Activated CD4-positive, alpha-beta memory T cell treated with anti-CD3 and anti-CD28 coated beads, Interleukin-2, amount 10 ng/mL, durations not matched to agents 7 days and 5 days (primary cell): Measurements from ENCODE around the gene KCNK17. TPM values are rescaled to one million over a fixed set of nuclear protein-coding genes. Genes with fewer than 3 reads are reported as not detected.

ENCODE experiments used
- CTCF ChIA-PET: fragments of 350-600 bp; sonication (Branson Sonifier 250); formaldehyde crosslinking; loops from one replicate; lab custom pipeline; 2021; ENCODE audit warnings: antibody characterized with exemption, inconsistent platforms; lab: Charles Lee
- POLR2A ChIA-PET: fragments of 350-600 bp; sonication (Branson Sonifier 250); formaldehyde crosslinking; loops from one replicate; lab custom pipeline; 2021; ENCODE audit warnings: antibody characterized with exemption; lab: Charles Lee
- DNase-seq: peaks from one replicate; pipeline ENCODE4 v3.0.0-alpha.2; 2020
- H3K27ac Mint-ChIP-seq: one replicate; pipeline ENCODE4 v1.8.0; 2021; ENCODE audit warnings: mild to moderate bottlenecking, mixed read lengths
- H3K27me3 Mint-ChIP-seq: one replicate; pipeline ENCODE4 v1.8.0; 2021; ENCODE audit warnings: mixed read lengths
- H3K36me3 Mint-ChIP-seq: one replicate; pipeline ENCODE4 v1.8.0; 2021; ENCODE audit warnings: low read depth, mixed read lengths
- H3K4me1 Mint-ChIP-seq: one replicate; pipeline ENCODE4 v1.8.0; 2021; ENCODE audit warnings: mixed read lengths
- H3K4me3 Mint-ChIP-seq: one replicate; pipeline ENCODE4 v1.8.0; 2021; ENCODE audit warnings: mild to moderate bottlenecking, mixed read lengths
- H3K9me3 Mint-ChIP-seq: one replicate; pipeline ENCODE4 v1.8.0; 2021; ENCODE audit warnings: mixed read lengths
- total RNA-seq, 2 experiments: library from RNA; stranded (reverse); gene quantifications; one replicate each; pipeline ENCODE4 v1.2.3, GENCODE V29; 2021

Gene KCNK17, protein sequence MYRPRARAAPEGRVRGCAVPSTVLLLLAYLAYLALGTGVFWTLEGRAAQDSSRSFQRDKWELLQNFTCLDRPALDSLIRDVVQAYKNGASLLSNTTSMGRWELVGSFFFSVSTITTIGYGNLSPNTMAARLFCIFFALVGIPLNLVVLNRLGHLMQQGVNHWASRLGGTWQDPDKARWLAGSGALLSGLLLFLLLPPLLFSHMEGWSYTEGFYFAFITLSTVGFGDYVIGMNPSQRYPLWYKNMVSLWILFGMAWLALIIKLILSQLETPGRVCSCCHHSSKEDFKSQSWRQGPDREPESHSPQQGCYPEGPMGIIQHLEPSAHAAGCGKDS
- not detected for total RNA-seq

DNA sequence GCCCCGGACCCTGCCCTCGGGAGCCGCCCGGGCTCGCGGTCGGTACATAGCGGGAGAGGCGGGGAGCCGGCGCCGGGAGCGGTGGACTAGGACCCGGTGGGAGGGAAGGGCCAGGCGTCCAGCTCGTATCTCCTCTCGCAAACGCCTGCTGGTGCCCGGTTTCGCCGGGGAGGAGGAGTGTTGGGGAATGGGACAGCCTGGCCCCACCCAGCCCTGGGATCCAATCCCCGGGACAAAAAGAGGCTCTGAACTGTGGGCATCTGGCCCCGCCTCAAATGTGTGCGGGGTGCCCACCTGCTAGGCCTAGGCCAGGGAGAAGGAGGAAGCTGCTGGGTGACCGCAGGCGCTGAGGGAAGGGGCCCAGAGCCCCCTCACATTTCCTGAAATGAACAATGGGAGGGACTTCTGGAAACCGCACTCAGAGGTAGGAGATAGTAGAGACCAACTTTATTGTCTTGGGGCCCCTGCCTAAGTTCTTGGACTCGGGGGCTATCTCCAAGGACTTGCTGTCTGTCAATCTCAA is at the start of gene KCNK17:
Gene KCNK17, minus strand, starts transcription at position 147 of the 523 bp plus-strand sequence. Its CDS starts 99 bp downstream, at position 48.
- Mint-ChIP-seq H3K27me3 (peaks cover 65% of the 10 kb centered on the region), H3K27ac (no peak within 1 kb of the TSS), H3K9me3 (no peaks in the 10 kb centered on the region), H3K4me1 (peaks cover 6% of the 10 kb centered on the region), H3K36me3 (no peaks in the 10 kb centered on the region), H3K4me3 (no peak within 1 kb of the TSS)
- POLR2A ChIA-PET, result no interaction called here
- CTCF ChIA-PET, result no interaction called here
- DNase-seq, result no peak

DNA sequence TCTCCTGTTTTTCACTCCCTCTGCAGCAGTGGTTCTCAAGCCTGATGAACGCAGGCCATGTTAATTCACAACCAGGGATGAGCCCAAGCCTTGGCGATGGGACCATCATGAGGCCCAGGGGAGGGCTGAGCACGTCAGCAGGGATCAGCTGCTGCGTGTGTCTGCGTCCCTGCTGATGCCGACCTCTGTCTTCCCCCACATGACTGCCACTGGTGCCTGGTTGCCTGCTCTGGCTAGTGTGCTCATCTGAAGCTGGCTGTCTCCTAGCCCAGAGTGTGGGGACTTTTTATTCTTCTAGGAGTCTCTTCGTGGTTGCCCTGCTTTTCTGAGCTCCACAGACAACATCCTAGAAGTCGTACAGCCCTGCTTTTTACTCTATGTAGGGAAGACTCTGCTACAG is 49.1 kb upstream of the KCNK17 start:
- Mint-ChIP-seq H3K36me3 (no peaks in the 10 kb centered on the region), H3K4me1 (no peaks in the 10 kb centered on the region), H3K9me3 (no peaks in the 10 kb centered on the region), H3K27me3 (no peaks in the 10 kb centered on the region), H3K27ac (no peak overlapping the region), H3K4me3 (no peak overlapping the region)
- ChIA-PET CTCF (interaction anchor here (0.9 to 1.1 kb wide), 2 partner anchors 12 to 503 kb away, joined by 3 read pairs; no protein-coding TSS in a partner anchor), POLR2A (no interaction called here)
- no peak for DNase-seq

DNA sequence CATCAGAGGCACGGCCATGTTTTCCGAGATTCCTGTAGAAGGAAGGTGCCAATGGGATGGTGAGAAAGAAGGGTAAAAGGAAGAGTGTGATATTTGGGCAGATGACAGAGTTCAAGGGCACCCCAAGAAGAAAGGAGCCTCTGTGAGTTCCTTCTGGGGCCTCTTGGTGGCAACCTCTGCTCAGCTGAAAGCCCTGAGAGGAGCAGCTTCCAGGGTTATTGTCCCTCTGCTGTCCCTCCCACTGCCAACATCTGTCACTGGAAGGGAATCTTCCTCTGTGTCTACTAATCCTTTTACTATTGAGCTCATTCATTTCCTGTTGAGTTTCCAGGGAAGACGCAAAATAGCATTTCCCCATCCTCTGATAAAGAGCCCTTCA is 48.3 kb upstream of the KCNK17 start:
- no peaks in the 10 kb centered on the region for H3K4me1 Mint-ChIP-seq
- no peaks in the 10 kb centered on the region for H3K9me3 Mint-ChIP-seq
- H3K36me3 Mint-ChIP-seq, result no peaks in the 10 kb centered on the region
- no peak overlapping the region for H3K27ac Mint-ChIP-seq
- no peak for DNase-seq
- H3K4me3 Mint-ChIP-seq, result no peak overlapping the region
- CTCF ChIA-PET, result interaction anchor here (0.9 to 1.1 kb wide), 2 partner anchors 13 to 503 kb away, joined by 3 read pairs; no protein-coding TSS in a partner anchor
- POLR2A ChIA-PET, result no interaction called here
- no peaks in the 10 kb centered on the region for H3K27me3 Mint-ChIP-seq

DNA sequence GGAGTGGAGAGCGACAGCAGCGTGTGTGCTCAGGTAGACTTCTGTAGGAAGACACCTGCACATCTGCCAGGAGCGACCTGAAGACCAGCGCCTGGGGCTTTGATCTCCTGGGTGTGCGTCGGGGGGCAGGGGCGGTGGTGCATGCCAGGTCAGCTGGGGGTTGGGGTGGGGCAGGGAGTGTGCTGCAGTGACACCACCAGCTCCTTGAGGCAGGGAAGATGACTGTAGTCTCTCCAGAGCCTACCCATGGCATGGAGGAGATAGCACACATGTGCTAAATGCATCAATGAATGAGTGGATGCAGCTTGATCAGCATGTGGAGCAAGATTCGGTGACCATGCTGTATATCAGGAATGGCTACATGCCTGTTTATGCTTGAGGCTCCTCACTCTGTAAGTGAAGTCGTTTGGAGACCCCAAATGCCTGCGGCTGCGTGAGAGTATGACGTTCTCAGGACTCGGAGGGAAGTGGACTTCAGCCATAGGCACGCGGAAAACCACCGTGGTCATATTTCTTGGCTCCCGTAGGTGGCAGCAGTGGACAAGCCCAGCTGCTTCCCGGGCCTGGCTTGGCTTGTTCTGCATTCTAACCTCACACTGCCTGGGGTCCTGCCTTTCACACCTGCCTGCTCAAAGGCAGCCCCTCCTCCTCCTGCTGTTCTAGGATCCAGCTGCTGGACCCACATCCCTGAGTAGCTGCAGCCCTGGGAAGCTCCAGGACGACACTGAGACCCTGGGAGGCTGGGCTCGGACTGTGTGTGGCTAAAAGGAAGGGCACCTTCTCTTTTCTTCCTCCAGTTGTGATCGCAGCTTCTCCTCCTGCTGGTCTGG is 47.7 kb upstream of the KCNK17 start:
- H3K4me1 Mint-ChIP-seq, result no peaks in the 10 kb centered on the region
- H3K9me3 Mint-ChIP-seq, result no peaks in the 10 kb centered on the region
- DNase-seq, result peak; percentile 43
- H3K27ac Mint-ChIP-seq, result no peak overlapping the region
- CTCF ChIA-PET, result interaction anchor here (1.1 kb wide), 1 partner anchor 504 kb away, joined by 3 read pairs; no protein-coding TSS in a partner anchor
- POLR2A ChIA-PET, result no interaction called here
- H3K4me3 Mint-ChIP-seq, result no peak overlapping the region
- H3K27me3 Mint-ChIP-seq, result no peaks in the 10 kb centered on the region
- no peaks in the 10 kb centered on the region for H3K36me3 Mint-ChIP-seq

DNA sequence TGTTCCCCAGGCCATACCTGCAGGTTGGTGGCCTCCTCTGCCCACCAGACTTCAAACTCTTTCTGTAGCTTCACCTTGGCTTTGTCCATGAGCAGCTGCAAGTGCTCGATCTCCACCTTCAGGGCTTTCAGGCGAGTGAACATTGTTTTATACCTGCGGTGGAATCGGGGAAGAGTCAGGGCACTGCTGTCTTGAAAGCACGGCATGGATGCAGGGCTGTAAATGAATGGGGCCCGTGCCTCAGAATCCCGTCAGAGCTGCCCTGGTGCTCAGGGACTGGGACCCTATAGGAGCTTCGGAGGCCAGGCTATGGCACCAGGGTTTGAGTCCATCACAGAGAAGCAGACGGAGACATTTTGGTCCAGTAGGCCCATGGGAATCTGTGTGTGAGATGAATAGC is 46.2 kb upstream of the KCNK17 start:
- Mint-ChIP-seq H3K9me3 (no peaks in the 10 kb centered on the region), H3K4me1 (no peaks in the 10 kb centered on the region), H3K4me3 (no peak overlapping the region), H3K27me3 (no peaks in the 10 kb centered on the region), H3K36me3 (no peaks in the 10 kb centered on the region), H3K27ac (no peak overlapping the region)
- CTCF ChIA-PET, result no interaction called here
- POLR2A ChIA-PET, result no interaction called here
- no peak for DNase-seq

- DNase-seq, result no peak
- H3K4me1 Mint-ChIP-seq, result no peaks in the 10 kb centered on the region
- POLR2A ChIA-PET, result no interaction called here
Measured at GRCh38 chr6:39357998-39358686, 43.9 kb upstream of the KCNK17 start.

GRCh38 chr6:39353698-39354315 is 39.6 kb upstream of the KCNK17 start:
- no peaks in the 10 kb centered on the region for H3K4me1 Mint-ChIP-seq
- no peaks in the 10 kb centered on the region for H3K9me3 Mint-ChIP-seq
- H3K4me3 Mint-ChIP-seq, result no peak overlapping the region
- no peak overlapping the region for H3K27ac Mint-ChIP-seq
- CTCF ChIA-PET, result no interaction called here
- POLR2A ChIA-PET, result no interaction called here
- DNase-seq, result no peak
- H3K36me3 Mint-ChIP-seq, result no peaks in the 10 kb centered on the region
- H3K27me3 Mint-ChIP-seq, result no peaks in the 10 kb centered on the region

More at GRCh38 chr6:39357998-39358686, 43.9 kb upstream of the KCNK17 start:
- H3K27ac Mint-ChIP-seq, result no peak overlapping the region
- H3K9me3 Mint-ChIP-seq, result no peaks in the 10 kb centered on the region
- H3K27me3 Mint-ChIP-seq, result no peaks in the 10 kb centered on the region
- H3K36me3 Mint-ChIP-seq, result no peaks in the 10 kb centered on the region
- CTCF ChIA-PET, result no interaction called here
- no peak overlapping the region for H3K4me3 Mint-ChIP-seq

- POLR2A ChIA-PET, result no interaction called here
- no peak for DNase-seq
- no peak overlapping the region for H3K27ac Mint-ChIP-seq
- no peaks in the 10 kb centered on the region for H3K36me3 Mint-ChIP-seq
- H3K4me3 Mint-ChIP-seq, result no peak overlapping the region
- no peaks in the 10 kb centered on the region for H3K9me3 Mint-ChIP-seq
- no peaks in the 10 kb centered on the region for H3K27me3 Mint-ChIP-seq
- H3K4me1 Mint-ChIP-seq, result no peaks in the 10 kb centered on the region
- CTCF ChIA-PET, result interaction anchor here (0.6 kb wide), 1 partner anchor 42 kb away, joined by 4 read pairs; no protein-coding TSS in a partner anchor
Measured at GRCh38 chr6:39350723-39351505, 36.7 kb upstream of the KCNK17 start.

- Mint-ChIP-seq H3K36me3 (no peaks in the 10 kb centered on the region), H3K4me1 (no peaks in the 10 kb centered on the region), H3K9me3 (no peaks in the 10 kb centered on the region), H3K27me3 (peaks cover 2% of the 10 kb centered on the region), H3K4me3 (no peak overlapping the region), H3K27ac (no peak overlapping the region)
- ChIA-PET POLR2A (no interaction called here), CTCF (no interaction called here)
- DNase-seq, result no peak
Measured at GRCh38 chr6:39348740-39349139, 34.5 kb upstream of the KCNK17 start.

GRCh38 chr6:39347906-39348585 is 33.8 kb upstream of the KCNK17 start:
- Mint-ChIP-seq H3K4me3 (no peak overlapping the region), H3K4me1 (peaks cover 2% of the 10 kb centered on the region), H3K27me3 (peaks cover 2% of the 10 kb centered on the region), H3K27ac (no peak overlapping the region), H3K36me3 (no peaks in the 10 kb centered on the region), H3K9me3 (no peaks in the 10 kb centered on the region)
- ChIA-PET CTCF (interaction anchor here (1.0 to 1.5 kb wide), 2 partner anchors 16 to 264 kb away, joined by 3 read pairs; no protein-coding TSS in a partner anchor), POLR2A (no interaction called here)
- DNase-seq, result peak; percentile 66

DNA sequence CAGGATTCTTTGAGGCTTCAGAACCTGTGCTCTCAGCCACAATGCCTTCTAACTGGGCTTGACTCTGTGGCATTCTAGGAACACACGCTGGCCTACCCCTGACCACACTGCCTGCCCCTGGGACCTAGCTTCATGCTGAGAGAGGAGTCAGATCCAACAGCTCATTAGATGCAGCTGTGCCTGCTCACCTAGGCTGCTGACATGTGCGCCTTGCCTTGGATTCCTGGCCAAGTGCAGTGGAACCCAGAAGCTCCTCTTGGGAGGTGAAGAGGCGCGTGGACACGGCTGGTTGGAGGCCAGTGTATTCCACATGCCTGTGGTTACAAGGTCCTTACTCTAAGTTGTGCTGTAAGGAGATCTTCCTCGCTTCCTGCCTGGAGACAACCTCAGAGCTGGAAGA is 33.0 kb upstream of the KCNK17 start:
- no peak for DNase-seq
- Mint-ChIP-seq H3K4me1 (peaks cover 4% of the 10 kb centered on the region), H3K27ac (no peak overlapping the region), H3K36me3 (no peaks in the 10 kb centered on the region), H3K4me3 (no peak overlapping the region), H3K9me3 (no peaks in the 10 kb centered on the region), H3K27me3 (peaks cover 2% of the 10 kb centered on the region)
- ChIA-PET CTCF (interaction anchor here (0.8 to 1.5 kb wide), 3 partner anchors 14 to 265 kb away, joined by 3 read pairs; no protein-coding TSS in a partner anchor), POLR2A (no interaction called here)
